Gastroesophageal sphincter (tissue), 4 donors: Measurements from ENCODE around the gene KLHL1. TPM values are rescaled to one million over a fixed set of nuclear protein-coding genes. Genes with fewer than 3 reads are reported as not detected.

ENCODE experiments used
- ATAC-seq: fragments of 150-250 bp; one replicate; pipeline ENCODE4 v1.9.1; 2016; ENCODE audit warnings: mild to moderate bottlenecking, moderate library complexity
- H3K27ac ChIP-seq, 4 donors: fragments of 200-600 bp; sonication (generic) in 3 of 4; 1 replicate in 3 of 4; 2 replicates in 1 of 4; pipeline ENCODE4 v1.5.1; 2016 to 2019
- H3K27me3 ChIP-seq: fragments of 200-600 bp; sonication (generic); one replicate; pipeline ENCODE4 v1.5.1; 2019
- H3K36me3 ChIP-seq, 2 donors: fragments of 200-600 bp; sonication (generic); one replicate each; pipeline ENCODE4 v1.5.1; 2019; ENCODE audit warnings: control low read depth in 1 of 2
- H3K4me1 ChIP-seq, 3 donors: fragments of 200-600 bp; sonication (generic); 1 replicate in 2 of 3; 2 replicates in 1 of 3; pipeline ENCODE4 v1.5.1; 2016 to 2019; ENCODE audit warnings: control low read depth in 2 of 3
- H3K4me3 ChIP-seq, 2 donors: fragments of 200-600 bp; sonication (generic); one replicate each; pipeline ENCODE4 v1.5.1; 2019; ENCODE audit warnings: mild to moderate bottlenecking in 1 of 2, moderate library complexity in 1 of 2
- H3K9me3 ChIP-seq, 3 donors: fragments of 200-600 bp; sonication (generic); one replicate each; pipeline ENCODE4 v1.5.1; 2017 to 2019; ENCODE audit warnings: control low read depth in 2 of 3
- EP300 ChIP-seq: sonication (generic); formaldehyde crosslinking; IDR thresholded peaks from one replicate; pipeline ENCODE4 v1.6.1; 2017; ENCODE audit warnings: antibody characterized with exemption, mild to moderate bottlenecking
- POLR2A ChIP-seq, 2 donors: fragments of 450-650 bp; IDR thresholded peaks; one replicate each; pipeline ENCODE4 v1.6.1; 2017; ENCODE audit warnings: antibody characterized with exemption in 2 of 2, mild to moderate bottlenecking in 2 of 2, moderate library complexity in 1 of 2
- POLR2AphosphoS5 ChIP-seq: sonication (generic); formaldehyde crosslinking; IDR thresholded peaks from one replicate; pipeline ENCODE4 v1.6.1; 2017; ENCODE audit warnings: antibody characterized with exemption
- WGBS, 2 donors: methylation state at CpG; one replicate each; pipeline ENCODE4 v1.1.5; 2018; ENCODE audit warnings: low coverage in 1 of 2; 5-methylcytosine and 5-hydroxymethylcytosine counted together
- total RNA-seq, 4 donors: library from RNA; depleted of rRNA; stranded (reverse); fragments of >200 nt; gene quantifications; one replicate each; pipeline ENCODE4 v1.1.0, GENCODE V29; 2016
- TF ChIP-seq, protein P1 (sequence below), 4 experiments: fragments of 200-600 bp in 2 of 4; fragments of 450-650 bp in 2 of 4; sonication (generic) in 1 of 4; IDR thresholded peaks; one replicate each; pipeline ENCODE4 v1.5.1; 2017 to 2019; ENCODE audit warnings: antibody characterized with exemption in 4 of 4, mild to moderate bottlenecking in 2 of 4, moderate library complexity in 2 of 4

KLHL1 gene
- total RNA-seq, 4 donors from 2014 or later: 0.13 TPM; not detected in 3

- Histone ChIP-seq H3K4me3 (no peak within 1 kb of the TSS), H3K36me3 (no peaks in the 10 kb centered on the region), H3K9me3 (no peaks in the 10 kb centered on the region), H3K4me1 (no peaks in the 10 kb centered on the region), H3K27ac (no peak within 1 kb of the TSS), H3K27me3 (peaks cover 20% of the 10 kb centered on the region)
- 1% methylated on average over 15 of the region's 53 CpGs; no CpG with 5 or more reads in 1 of the 2 donors for WGBS, 2 donors
- no peak for ATAC-seq
- TF ChIP-seq, protein P1, sequence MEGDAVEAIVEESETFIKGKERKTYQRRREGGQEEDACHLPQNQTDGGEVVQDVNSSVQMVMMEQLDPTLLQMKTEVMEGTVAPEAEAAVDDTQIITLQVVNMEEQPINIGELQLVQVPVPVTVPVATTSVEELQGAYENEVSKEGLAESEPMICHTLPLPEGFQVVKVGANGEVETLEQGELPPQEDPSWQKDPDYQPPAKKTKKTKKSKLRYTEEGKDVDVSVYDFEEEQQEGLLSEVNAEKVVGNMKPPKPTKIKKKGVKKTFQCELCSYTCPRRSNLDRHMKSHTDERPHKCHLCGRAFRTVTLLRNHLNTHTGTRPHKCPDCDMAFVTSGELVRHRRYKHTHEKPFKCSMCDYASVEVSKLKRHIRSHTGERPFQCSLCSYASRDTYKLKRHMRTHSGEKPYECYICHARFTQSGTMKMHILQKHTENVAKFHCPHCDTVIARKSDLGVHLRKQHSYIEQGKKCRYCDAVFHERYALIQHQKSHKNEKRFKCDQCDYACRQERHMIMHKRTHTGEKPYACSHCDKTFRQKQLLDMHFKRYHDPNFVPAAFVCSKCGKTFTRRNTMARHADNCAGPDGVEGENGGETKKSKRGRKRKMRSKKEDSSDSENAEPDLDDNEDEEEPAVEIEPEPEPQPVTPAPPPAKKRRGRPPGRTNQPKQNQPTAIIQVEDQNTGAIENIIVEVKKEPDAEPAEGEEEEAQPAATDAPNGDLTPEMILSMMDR (IDR thresholded peaks at IDR 0.05): no peak
- TF ChIP-seq POLR2A (IDR thresholded peaks at IDR 0.05) (no peak), POLR2AphosphoS5 (no peak), EP300 (no peak)
Measured at GRCh38 chr13:70107498-70108281, 562 bp downstream of the KLHL1 start, which contains the start of gene ATXN8OS. Gene ATXN8OS (plus strand): TSS chr13:70107826.

GRCh38 chr13:70107125-70107497, 1.1 kb downstream of the KLHL1 start:
- ATAC-seq: no peak
- 71 to 88% methylated on average over 2 to 4 of the region's 9 CpGs for WGBS, 2 donors
- TF ChIP-seq, protein P1 (IDR thresholded peaks at IDR 0.05): no peak
- TF ChIP-seq POLR2A (IDR thresholded peaks at IDR 0.05): no peak
- TF ChIP-seq POLR2AphosphoS5: no peak
- TF ChIP-seq EP300: no peak
- Histone ChIP-seq H3K9me3 (no peaks in the 10 kb centered on the region), H3K27ac (no peak overlapping the region), H3K4me1 (no peaks in the 10 kb centered on the region), H3K27me3 (peaks cover 20% of the 10 kb centered on the region), H3K4me3 (no peak overlapping the region), H3K36me3 (no peaks in the 10 kb centered on the region)

DNA sequence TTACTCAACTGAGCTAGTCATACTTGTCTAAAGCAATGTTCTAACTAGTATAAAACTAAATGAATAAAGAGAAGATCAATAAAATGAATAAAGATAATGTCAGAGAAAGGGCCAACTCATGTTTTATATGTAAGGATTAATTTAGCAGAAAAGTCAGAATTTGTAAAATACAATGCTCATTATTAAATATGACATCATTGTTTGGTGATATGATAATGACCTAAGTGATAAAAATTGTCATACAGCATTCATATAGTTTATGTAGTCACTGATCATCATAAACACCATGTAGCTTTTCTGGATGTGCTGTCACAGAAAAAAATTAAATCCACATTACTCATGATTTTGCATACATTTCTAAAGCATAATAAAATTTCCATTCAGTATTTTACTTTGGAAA, 3.8 kb downstream of the KLHL1 start:
- Histone ChIP-seq H3K27ac (no peak overlapping the region), H3K4me1 (no peaks in the 10 kb centered on the region), H3K9me3 (no peaks in the 10 kb centered on the region), H3K4me3 (no peak overlapping the region), H3K27me3 (peaks cover 20% of the 10 kb centered on the region), H3K36me3 (no peaks in the 10 kb centered on the region)
- TF ChIP-seq, protein P1 (IDR thresholded peaks at IDR 0.05): no peak
- no peak for TF ChIP-seq POLR2A (IDR thresholded peaks at IDR 0.05)
- ATAC-seq: no peak

- TF ChIP-seq POLR2AphosphoS5 (no peak), POLR2A (IDR thresholded peaks at IDR 0.05) (no peak), EP300 (no peak)
- TF ChIP-seq, protein P1 (IDR thresholded peaks at IDR 0.05): no peak
Measured at GRCh38 chr13:70098669-70099068, 9.6 kb downstream of the KLHL1 start.

DNA sequence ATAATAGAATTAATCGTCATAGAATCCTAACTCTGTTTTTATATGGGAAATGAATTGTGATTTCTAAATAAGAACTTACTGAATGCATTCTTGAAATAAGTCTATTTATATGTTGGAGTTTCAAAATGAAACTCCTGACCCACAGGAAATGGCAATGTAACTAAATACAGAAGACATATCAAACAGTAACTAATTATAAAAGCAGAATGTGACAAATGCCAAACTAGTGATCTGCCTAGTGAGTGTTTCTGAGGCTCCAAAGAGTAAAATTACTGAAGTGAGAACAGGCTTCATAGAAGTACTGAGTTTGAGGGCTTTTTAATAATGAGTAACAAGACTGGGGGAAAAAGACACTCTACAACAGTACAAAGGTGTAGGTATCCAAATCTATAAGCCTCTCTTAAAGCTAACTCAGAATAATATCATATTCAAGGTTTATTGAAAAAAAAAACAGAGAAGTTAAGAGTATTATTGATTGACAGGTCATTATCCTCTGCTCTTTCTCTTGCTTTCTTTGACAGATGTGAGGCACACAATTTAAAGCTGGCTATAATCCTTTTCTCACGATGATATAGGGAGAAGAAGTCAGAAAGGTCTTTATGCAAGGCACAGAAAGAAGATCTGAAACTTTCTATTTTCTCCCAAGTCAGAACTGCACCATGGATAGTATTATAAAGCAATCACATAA, 18.1 kb downstream of the KLHL1 start:
- Histone ChIP-seq H3K27me3 (no peaks in the 10 kb centered on the region), H3K4me3 (no peak overlapping the region), H3K27ac (no peak overlapping the region), H3K9me3 (no peaks in the 10 kb centered on the region), H3K4me1 (no peaks in the 10 kb centered on the region), H3K36me3 (no peaks in the 10 kb centered on the region)
- TF ChIP-seq POLR2A (IDR thresholded peaks at IDR 0.05): no peak
- TF ChIP-seq, protein P1 (IDR thresholded peaks at IDR 0.05): no peak
- no peak for ATAC-seq
- 67 to 78% methylated on average over 2 of the region's 2 CpGs for WGBS, 2 donors

More at GRCh38 chr13:70098669-70099068, 9.6 kb downstream of the KLHL1 start:
- Histone ChIP-seq H3K27me3 (no peaks in the 10 kb centered on the region), H3K9me3 (no peaks in the 10 kb centered on the region), H3K36me3 (no peaks in the 10 kb centered on the region), H3K27ac (no peak overlapping the region), H3K4me1 (no peaks in the 10 kb centered on the region), H3K4me3 (no peak overlapping the region)
- WGBS, 2 donors: 57 to 82% methylated on average over 1 of the region's 1 CpG
- ATAC-seq: no peak
